22Rv1 (cell line): Measurements from ENCODE around the gene HECW1.
A peak's percentile ranks its signal among the peaks of the same experiment; 100 is the strongest.
"Not testable (repeated sequence)": the region's sequence is repeated elsewhere in the genome, so short reads cannot be mapped to it uniquely, and the experiment has no call there.

Experiments used
- H3K27ac ChIP-seq: fragments of 450-650 bp; 2 replicates; pipeline ENCODE4 v1.5.1; 2017
- CTCF ChIP-seq: fragments of 450-650 bp; IDR thresholded peaks from 2 replicates; pipeline ENCODE4 v1.5.1; 2017; ENCODE audit warnings: mild to moderate bottlenecking
- ZFX ChIP-seq: fragments of 450-650 bp; IDR thresholded peaks from 2 replicates; pipeline ENCODE4 v1.6.1; 2017; ENCODE audit warnings: antibody characterized with exemption, borderline replicate concordance

The HECW1 gene

DNA sequence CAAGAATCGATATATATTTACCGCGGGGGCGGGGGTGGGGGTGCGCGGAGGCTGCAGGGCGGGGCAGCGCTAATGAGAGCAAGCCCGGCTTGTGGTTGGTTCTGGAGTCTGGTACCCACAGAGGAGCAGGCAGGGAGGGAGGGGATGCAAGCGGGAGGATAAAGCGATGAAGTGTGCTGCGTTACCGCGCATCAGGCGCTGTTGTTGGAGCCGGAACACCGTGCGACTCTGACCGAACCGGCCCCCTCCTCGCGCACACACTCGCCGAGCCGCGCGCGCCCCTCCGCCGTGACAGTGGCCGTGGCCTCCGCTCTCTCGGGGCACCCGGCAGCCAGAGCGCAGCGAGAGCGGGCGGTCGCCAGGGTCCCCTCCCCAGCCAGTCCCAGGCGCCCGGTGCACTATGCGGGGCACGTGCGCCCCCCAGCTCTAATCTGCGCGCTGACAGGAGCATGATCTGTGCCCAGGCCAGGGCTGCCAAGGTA lies at the start of gene HECW1:
Gene HECW1 (plus strand): TSS at position 189 of the 482 bp plus-strand sequence. CDS start 131,259 bp downstream, outside the sequence.
- TF ChIP-seq ZFX, result no peak
- TF ChIP-seq CTCF, result no peak; the same call in 1 of the 2 replicates

GRCh38 chr7:43071604-43072003 lies 40.8 kb upstream of the HECW1 start:
- TF ChIP-seq CTCF (peak; percentile 70), ZFX (no peak)
- H3K27ac ChIP-seq, result no peak overlapping the region

More for the DNA sequence above, at the start of gene HECW1:
- no peak within 1 kb of the TSS for H3K27ac ChIP-seq

GRCh38 chr7:43072530-43072929 lies 39.9 kb upstream of the HECW1 start:
- H3K27ac ChIP-seq, result no peak overlapping the region
- TF ChIP-seq ZFX (no peak), CTCF (no peak)

DNA sequence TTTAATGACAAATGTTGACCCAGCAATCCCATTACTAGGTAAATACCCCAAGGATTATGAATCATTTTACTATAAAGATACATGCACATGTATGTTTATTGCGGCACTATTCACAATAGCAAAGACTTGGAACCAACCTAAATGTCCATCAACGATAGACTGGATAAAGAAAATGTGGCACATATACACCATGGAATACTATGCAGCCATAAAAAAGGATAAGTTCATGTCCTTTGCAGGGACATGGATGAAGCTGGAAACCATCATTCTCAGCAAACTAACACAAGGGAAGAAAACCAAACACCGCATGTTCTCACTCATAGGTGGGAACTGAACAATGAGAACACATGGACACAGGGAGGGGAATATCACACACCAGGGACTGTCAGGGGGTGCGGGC lies 38.6 kb upstream of the HECW1 start:
- H3K27ac ChIP-seq, result not testable (repeated sequence)

DNA sequence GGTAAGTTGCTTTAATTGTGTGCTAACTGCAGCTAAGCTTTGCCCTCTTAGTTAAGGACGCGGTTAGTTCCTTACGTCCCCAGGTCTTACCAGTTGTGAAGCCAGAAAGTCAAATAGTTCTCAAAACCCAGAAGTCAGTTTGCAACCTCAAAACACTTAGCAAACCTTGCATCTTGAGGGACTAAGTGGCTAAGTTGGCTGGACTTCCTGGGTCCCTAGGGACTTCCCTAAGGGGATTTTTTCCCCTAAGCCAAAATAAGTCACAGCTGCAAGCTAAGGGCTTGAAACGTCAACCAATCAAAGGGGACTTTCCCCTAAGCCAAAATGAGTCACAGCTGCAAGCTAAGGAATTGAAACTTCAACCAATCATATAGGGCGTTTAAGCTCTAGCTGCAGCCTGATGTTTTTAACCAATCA lies 36.2 kb upstream of the HECW1 start:
- TF ChIP-seq ZFX (no peak), CTCF (no peak)
- no peak overlapping the region for H3K27ac ChIP-seq

DNA sequence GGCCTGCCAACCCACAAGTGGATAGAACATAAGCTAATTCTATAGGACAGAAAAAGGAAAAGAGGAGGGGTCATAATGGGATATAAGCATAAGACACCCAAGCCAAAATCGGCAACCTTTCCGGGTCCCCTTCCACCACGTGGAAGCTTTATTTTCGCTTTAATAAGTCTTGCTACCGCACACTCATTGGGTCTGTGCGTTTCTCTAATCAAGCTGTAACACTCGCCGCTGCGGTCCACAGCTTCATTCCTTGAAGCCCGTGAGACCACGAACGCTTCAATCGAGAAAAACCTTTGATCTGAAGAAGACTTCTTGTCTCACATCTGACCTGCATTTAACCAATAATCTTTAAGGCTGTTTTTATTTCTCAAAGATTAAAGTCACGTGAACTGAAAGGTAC lies 35.8 kb upstream of the HECW1 start:
- no peak overlapping the region for H3K27ac ChIP-seq
- TF ChIP-seq CTCF (no peak), ZFX (no peak)

DNA sequence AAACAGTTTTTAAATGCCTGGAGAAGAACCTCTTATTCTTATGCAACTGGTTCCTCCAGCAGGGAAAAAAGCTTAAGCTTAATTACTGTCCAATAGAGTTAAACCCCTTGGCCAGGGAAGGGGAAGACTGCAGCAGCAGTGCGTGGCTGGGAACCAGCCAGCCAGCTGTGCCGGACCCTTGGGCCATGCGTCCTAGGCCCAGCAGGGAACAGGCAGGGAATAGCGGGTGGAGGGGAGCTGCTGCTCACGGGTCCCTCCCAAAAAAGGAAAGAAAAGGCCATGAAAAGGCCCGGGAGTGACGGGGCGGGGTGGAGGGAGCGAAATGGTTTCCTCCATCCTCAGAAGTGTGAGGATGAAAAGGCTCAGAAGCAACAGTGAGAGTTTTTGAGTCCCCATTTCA lies 35.2 kb upstream of the HECW1 start:
- H3K27ac ChIP-seq, result no peak overlapping the region
- no peak for TF ChIP-seq ZFX
- no peak for TF ChIP-seq CTCF

- TF ChIP-seq CTCF (no peak), ZFX (no peak)
- H3K27ac ChIP-seq, result no peak overlapping the region
Measured at GRCh38 chr7:43077732-43078391, 34.6 kb upstream of the HECW1 start.
